CD14-positive monocyte (primary cell): ENCODE measurements around the gene TSSK3. TPM values are rescaled to one million over a fixed set of nuclear protein-coding genes. Genes with fewer than 3 reads are reported as not detected.
A peak's percentile ranks its signal among the peaks of the same experiment; 100 is the strongest.

Experiments
- DNase-seq, 3 donors: peaks; one replicate each; pipeline ENCODE4 v3.0.0-alpha.2; 2011 to 2022
- H2AFZ ChIP-seq: 2 replicates; pipeline ENCODE4 v1.6.0; 2012; ENCODE audit warnings: mild to moderate bottlenecking, low read depth, low read length, inconsistent platforms; ENCODE audit not compliant: insufficient read depth, poor library complexity, severe bottlenecking
- H3K27ac ChIP-seq, 2 donors: 1 replicate in 1 of 2; 2 replicates in 1 of 2; pipeline ENCODE4 v1.5.1; 2012 to 2013; ENCODE audit warnings: low read length in 2 of 2, control low read depth in 1 of 2, inconsistent platforms in 1 of 2, low read depth in 1 of 2, mild to moderate bottlenecking in 1 of 2
- H3K27me3 ChIP-seq, 2 donors: one replicate each; pipeline versions ENCODE4 v1.6.0 to v1.6.1; 2011 to 2013; ENCODE audit warnings: low read length in 2 of 2; ENCODE audit not compliant: control insufficient read depth in 2 of 2, insufficient read depth in 2 of 2
- H3K36me3 ChIP-seq, 2 donors: replicated peaks in 1 of 2; 1 replicate in 1 of 2; 2 replicates in 1 of 2; pipeline versions ENCODE4 v1.5.1 to v1.6.1; 2012 to 2013; ENCODE audit warnings: low read length in 2 of 2, control low read depth in 1 of 2, inconsistent platforms in 1 of 2, mild to moderate bottlenecking in 1 of 2; ENCODE audit not compliant: insufficient read depth in 2 of 2, control insufficient read depth in 1 of 2
- H3K4me1 ChIP-seq, 2 donors: 1 replicate in 1 of 2; 2 replicates in 1 of 2; pipeline versions ENCODE4 v1.5.1 to v1.6.1; 2012 to 2013; ENCODE audit warnings: low read length in 2 of 2, control low read depth in 1 of 2, inconsistent platforms in 1 of 2, mild to moderate bottlenecking in 1 of 2, moderate library complexity in 1 of 2; ENCODE audit not compliant: insufficient read depth in 2 of 2, control insufficient read depth in 1 of 2
- H3K4me2 ChIP-seq: replicated peaks from 2 replicates; pipeline ENCODE3; 2012; ENCODE audit warnings: low read length, moderate library complexity, mild to moderate bottlenecking; ENCODE audit not compliant: poor library complexity, severe bottlenecking; ENCODE audit errors: extremely low read depth
- H3K4me3 ChIP-seq, 3 experiments: fragments of 200-600 bp in 1 of 3; sonication (generic) in 1 of 3; replicated peaks in 1 of 3; 1 replicate in 2 of 3; 2 replicates in 1 of 3; pipeline ENCODE4 v1.5.1; 2011 to 2013; ENCODE audit warnings: low read length in 3 of 3, mild to moderate bottlenecking in 3 of 3, control low read depth in 2 of 3, low read depth in 2 of 3, inconsistent platforms in 1 of 3, moderate library complexity in 1 of 3
- H3K79me2 ChIP-seq: 2 replicates; pipeline ENCODE4 v1.6.0; 2012; ENCODE audit warnings: mild to moderate bottlenecking, control low read depth, inconsistent platforms, low read length, moderate library complexity; ENCODE audit not compliant: insufficient read depth
- H3K9ac ChIP-seq: 2 replicates; pipeline ENCODE4 v1.6.0; 2017; ENCODE audit warnings: low read length, mild to moderate bottlenecking; ENCODE audit not compliant: insufficient read depth, poor library complexity, severe bottlenecking
- H3K9me3 ChIP-seq, 2 donors: replicated peaks in 1 of 2; 1 replicate in 1 of 2; 2 replicates in 1 of 2; pipeline versions ENCODE4 v1.5.1 to v1.6.1; 2012 to 2013; ENCODE audit warnings: low read length in 2 of 2, control low read depth in 1 of 2; ENCODE audit not compliant: control insufficient read depth in 1 of 2, insufficient read depth in 1 of 2
- H4K20me1 ChIP-seq: 2 replicates; pipeline ENCODE4 v1.6.0; 2012; ENCODE audit warnings: mild to moderate bottlenecking, low read length, control low read depth, moderate library complexity; ENCODE audit not compliant: insufficient read depth
- H3K27ac Mint-ChIP-seq, 7 donors: one replicate each; pipeline ENCODE4 v1.8.0; 2020; ENCODE audit warnings: mild to moderate bottlenecking in 7 of 7, mixed read lengths in 7 of 7, moderate library complexity in 6 of 7, inconsistent platforms in 2 of 7
- H3K27me3 Mint-ChIP-seq, 3 donors: one replicate each; pipeline ENCODE4 v1.8.0; 2021 to 2022; ENCODE audit warnings: low read depth in 3 of 3, mild to moderate bottlenecking in 3 of 3, mixed read lengths in 3 of 3, moderate library complexity in 3 of 3, inconsistent platforms in 1 of 3
- H3K36me3 Mint-ChIP-seq, 2 donors: one replicate each; pipeline ENCODE4 v1.8.0; 2020; ENCODE audit warnings: mixed read lengths in 2 of 2, inconsistent platforms in 1 of 2, mild to moderate bottlenecking in 1 of 2
- H3K4me1 Mint-ChIP-seq: one replicate; pipeline ENCODE4 v1.8.0; 2020; ENCODE audit warnings: mild to moderate bottlenecking, mixed read lengths
- H3K4me3 Mint-ChIP-seq, 2 donors: one replicate each; pipeline ENCODE4 v1.8.0; 2020; ENCODE audit warnings: mild to moderate bottlenecking in 2 of 2, mixed read lengths in 2 of 2, moderate library complexity in 1 of 2
- H3K9me3 Mint-ChIP-seq, 7 donors: one replicate each; pipeline ENCODE4 v1.8.0; 2020 to 2022; ENCODE audit warnings: mixed read lengths in 7 of 7, mild to moderate bottlenecking in 6 of 7, moderate library complexity in 6 of 7, inconsistent platforms in 2 of 7
- CTCF ChIP-seq: fragments of 200-600 bp; IDR thresholded peaks from one replicate; pipeline ENCODE4 v1.8.0; 2022; ENCODE audit warnings: antibody characterized with exemption, mild to moderate bottlenecking
- whole genome bisulfite sequencing: methylation state at CpG from one replicate; pipeline ENCODE4 v1.1.5; 2013; ENCODE audit warnings: missing lambda C conversion rate; ENCODE audit not compliant: insufficient coverage; 5-methylcytosine and 5-hydroxymethylcytosine counted together
- intact Hi-C, 2 donors: fragments of 100-400 bp; cut with micrococcal nuclease; formaldehyde crosslinking; loops; one replicate each; pipeline versions ENCODE4 v1.15.0 to v1.15.1; 2023
- polyA plus RNA-seq, 3 donors: library from polyadenylated mRNA; depleted of rRNA in 1 of 3; unstranded in 2 of 3; stranded (reverse) in 1 of 3; fragments of 300-500 nt in 2 of 3; fragments of >200 nt in 1 of 3; fragmentation: Illumina TruSeq in 2 of 3; gene quantifications; 1 replicate in 2 of 3; 2 replicates in 1 of 3; pipeline ENCODE4 v1.2.3, GENCODE V29; 2012 to 2021

Gene TSSK3
- polyA plus RNA-seq, 3 donors = 0.35 to 1.1 (median 0.65) TPM

GRCh38 chr1:32330558-32331151 is 31.7 kb upstream of the TSSK3 start:
- Mint-ChIP-seq H3K4me1 (peaks cover 13% of the 10 kb centered on the region), H3K27ac (no peak overlapping the region), H3K9me3 (peaks cover 0 to 6% (median 3%) of the 10 kb centered on the region in 7 donors), H3K4me3 (no peak overlapping the region), H3K27me3 (peaks cover 15 to 17% (median 17%) of the 10 kb centered on the region in 3 donors), H3K36me3 (peaks cover 85% of the 10 kb centered on the region in 2 donors)
- no peak overlapping the region for H2AFZ ChIP-seq
- no peak for DNase-seq
- 97% methylated on average over 11 of the region's 12 CpGs for WGBS
- TF ChIP-seq CTCF = no peak
- no peak overlapping the region for H3K9ac ChIP-seq
- no peak overlapping the region for H3K4me3 ChIP-seq
- H3K27me3 ChIP-seq = peaks cover 7 to 15% of the 10 kb centered on the region in 2 donors
- intact Hi-C loops = loop anchor here in 1 of 2 donors (5.0 kb wide), 1 partner anchor 42 kb away; no protein-coding TSS in a partner anchor
- H3K4me1 ChIP-seq = peaks cover 7 to 14% of the 10 kb centered on the region in 2 donors
- no peak overlapping the region for H3K4me2 ChIP-seq
- H3K9me3 ChIP-seq = no peaks in the 10 kb centered on the region
- H3K79me2 ChIP-seq = no peaks in the 10 kb centered on the region
- H3K27ac ChIP-seq = no peak overlapping the region
- H3K36me3 ChIP-seq = peaks cover 74 to 84% of the 10 kb centered on the region in 2 donors
- H4K20me1 ChIP-seq = peaks cover 55% of the 10 kb centered on the region

GRCh38 chr1:32331549-32331948 is 30.8 kb upstream of the TSSK3 start:
- Mint-ChIP-seq H3K36me3 (peaks cover 78 to 80% of the 10 kb centered on the region in 2 donors), H3K9me3 (peaks cover 0 to 6% (median 3%) of the 10 kb centered on the region in 7 donors), H3K27ac (peak overlapping the region in 1 of 7 donors; percentile 75), H3K4me1 (peaks cover 13% of the 10 kb centered on the region), H3K4me3 (no peak overlapping the region), H3K27me3 (peaks cover 15 to 17% (median 17%) of the 10 kb centered on the region in 3 donors)
- H3K4me2 ChIP-seq = no peak overlapping the region
- no peak for DNase-seq
- no peak overlapping the region for H3K9ac ChIP-seq
- no peaks in the 10 kb centered on the region for H3K79me2 ChIP-seq
- WGBS = 98% methylated on average over 9 of the region's 12 CpGs
- intact Hi-C loops = loop anchor here in 1 of 2 donors (5.0 kb wide), 1 partner anchor 41 kb away; no protein-coding TSS in a partner anchor
- peaks cover 7 to 15% of the 10 kb centered on the region in 2 donors for H3K27me3 ChIP-seq
- no peaks in the 10 kb centered on the region for H3K9me3 ChIP-seq
- TF ChIP-seq CTCF = no peak
- no peak overlapping the region for H3K4me3 ChIP-seq
- peaks cover 68 to 77% of the 10 kb centered on the region in 2 donors for H3K36me3 ChIP-seq
- H3K4me1 ChIP-seq = peaks cover 12 to 23% of the 10 kb centered on the region in 2 donors
- no peak overlapping the region for H2AFZ ChIP-seq
- H4K20me1 ChIP-seq = peaks cover 55% of the 10 kb centered on the region
- H3K27ac ChIP-seq = no peak overlapping the region
